ENCODE measurements around the gene IGFL3.

The IGFL3 gene

GRCh38 chr19:46076031-46076880 is 48.2 kb downstream of the IGFL3 start:
- no peak for DNase-seq

- DNase-seq, result no peak
Measured at GRCh38 chr19:46073268-46073922, 51.1 kb downstream of the IGFL3 start.
